ENCODE results near the gene TRIOBP.

Gene TRIOBP

GRCh38 chr22:37803195-37803638 is 106.4 kb downstream of the TRIOBP start:
- no peak for FAIRE-seq

GRCh38 chr22:37803639-37804351 is 106.9 kb downstream of the TRIOBP start:
- DNase-seq (ENCODE audit: insufficient read length, low spot score) (no peak), FAIRE-seq (no peak)

More at GRCh38 chr22:37803195-37803638, 106.4 kb downstream of the TRIOBP start:
- DNase-seq (ENCODE audit: insufficient read length, low spot score), result no peak

DNA sequence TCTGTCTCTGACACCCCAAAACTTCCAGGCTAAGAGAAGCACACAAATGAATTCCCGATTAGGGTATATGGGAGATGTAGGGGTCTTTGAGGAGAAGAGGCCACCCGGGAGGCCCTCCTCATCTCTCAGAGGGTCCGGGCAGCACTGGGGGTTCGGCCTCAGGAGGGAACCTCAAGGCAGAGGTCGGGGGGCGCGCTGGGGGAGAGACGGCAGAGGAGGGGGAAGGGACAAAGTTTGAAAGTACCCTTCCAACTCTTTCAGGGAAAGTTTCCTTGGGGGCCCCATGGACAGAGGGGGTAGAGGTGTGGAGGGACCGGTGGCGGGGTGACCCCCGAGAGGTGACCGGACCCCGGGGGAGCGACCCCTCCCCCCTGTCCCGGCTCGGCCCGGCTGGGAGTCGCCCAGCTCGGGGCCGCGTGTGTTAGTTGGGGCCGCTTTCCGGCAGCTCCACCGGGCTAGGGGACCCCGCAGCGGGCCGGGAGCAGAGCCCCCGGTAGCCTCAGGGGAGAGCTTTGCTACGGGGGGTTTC is 107.6 kb downstream of the TRIOBP start:
- FAIRE-seq, result no peak
- DNase-seq (ENCODE audit: insufficient read length, low spot score), result no peak

- peak; percentile 62 for DNase-seq (ENCODE audit: insufficient read length, low spot score)
- no peak for FAIRE-seq
Observed at GRCh38 chr22:37804881-37805809, 108.3 kb downstream of the TRIOBP start.

DNA sequence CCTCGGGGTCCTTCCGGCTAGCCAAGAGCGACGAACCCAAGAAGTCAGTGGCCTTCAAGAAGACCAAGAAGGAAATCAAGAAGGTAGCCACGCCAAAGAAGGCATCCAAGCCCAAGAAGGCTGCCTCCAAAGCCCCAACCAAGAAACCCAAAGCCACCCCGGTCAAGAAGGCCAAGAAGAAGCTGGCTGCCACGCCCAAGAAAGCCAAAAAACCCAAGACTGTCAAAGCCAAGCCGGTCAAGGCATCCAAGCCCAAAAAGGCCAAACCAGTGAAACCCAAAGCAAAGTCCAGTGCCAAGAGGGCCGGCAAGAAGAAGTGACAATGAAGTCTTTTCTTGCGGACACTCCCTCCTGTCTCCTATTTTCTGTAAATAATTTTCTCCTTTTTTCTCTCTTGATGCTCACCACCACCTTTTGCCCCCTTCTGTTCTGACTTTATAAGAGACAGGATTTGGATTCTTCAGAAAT is 109.0 kb downstream of the TRIOBP start:
- FAIRE-seq, result no peak

DNA sequence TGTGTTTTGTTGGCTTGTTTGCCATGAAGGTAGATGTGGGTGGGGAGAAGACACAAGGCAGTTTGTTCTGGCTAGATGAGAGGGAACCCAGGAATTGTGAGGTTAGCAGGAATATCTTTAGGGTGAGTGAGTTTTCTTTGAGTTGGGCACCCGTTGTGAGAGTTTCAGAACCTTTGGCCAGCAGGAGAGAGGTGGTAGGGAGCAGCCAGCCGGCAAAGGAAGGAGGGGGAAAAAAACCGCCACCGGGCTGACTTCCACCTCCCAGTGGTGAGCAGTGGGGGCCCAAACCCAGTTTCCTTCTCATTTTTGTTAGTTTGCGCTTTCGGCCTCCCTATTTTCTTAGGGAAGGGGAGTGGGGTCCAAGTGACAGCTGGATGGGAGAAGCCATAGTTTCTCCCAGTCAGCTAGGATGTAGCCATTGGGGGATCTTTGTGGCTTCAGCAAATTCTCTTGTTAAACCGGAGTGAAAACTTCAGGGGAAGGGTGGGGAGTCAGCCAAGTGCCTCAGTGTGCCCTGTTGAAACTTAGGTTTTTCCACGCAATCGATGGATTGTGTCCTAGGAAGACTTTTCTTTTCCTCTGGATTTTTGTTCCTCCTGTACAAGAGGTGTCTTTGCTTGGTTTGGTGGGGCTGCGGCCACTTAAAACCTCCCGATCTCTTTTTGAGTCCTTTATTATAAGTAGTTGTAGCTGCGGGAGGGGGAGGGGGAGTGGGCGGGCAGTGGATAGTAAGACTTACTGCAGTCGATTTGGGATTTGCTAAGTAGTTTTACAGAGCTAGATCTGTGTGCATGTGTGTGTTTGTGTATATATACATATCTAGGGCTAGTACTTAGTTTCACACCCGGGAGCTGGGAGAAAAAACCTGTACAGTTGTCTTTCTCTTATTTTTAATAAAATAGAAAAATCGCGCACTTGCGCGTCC is 109.8 kb downstream of the TRIOBP start:
- no peak for DNase-seq (ENCODE audit: insufficient read length, low spot score)
- FAIRE-seq, result no peak

More for the DNA sequence above, 109.0 kb downstream of the TRIOBP start:
- no peak for DNase-seq (ENCODE audit: insufficient read length, low spot score)

DNA sequence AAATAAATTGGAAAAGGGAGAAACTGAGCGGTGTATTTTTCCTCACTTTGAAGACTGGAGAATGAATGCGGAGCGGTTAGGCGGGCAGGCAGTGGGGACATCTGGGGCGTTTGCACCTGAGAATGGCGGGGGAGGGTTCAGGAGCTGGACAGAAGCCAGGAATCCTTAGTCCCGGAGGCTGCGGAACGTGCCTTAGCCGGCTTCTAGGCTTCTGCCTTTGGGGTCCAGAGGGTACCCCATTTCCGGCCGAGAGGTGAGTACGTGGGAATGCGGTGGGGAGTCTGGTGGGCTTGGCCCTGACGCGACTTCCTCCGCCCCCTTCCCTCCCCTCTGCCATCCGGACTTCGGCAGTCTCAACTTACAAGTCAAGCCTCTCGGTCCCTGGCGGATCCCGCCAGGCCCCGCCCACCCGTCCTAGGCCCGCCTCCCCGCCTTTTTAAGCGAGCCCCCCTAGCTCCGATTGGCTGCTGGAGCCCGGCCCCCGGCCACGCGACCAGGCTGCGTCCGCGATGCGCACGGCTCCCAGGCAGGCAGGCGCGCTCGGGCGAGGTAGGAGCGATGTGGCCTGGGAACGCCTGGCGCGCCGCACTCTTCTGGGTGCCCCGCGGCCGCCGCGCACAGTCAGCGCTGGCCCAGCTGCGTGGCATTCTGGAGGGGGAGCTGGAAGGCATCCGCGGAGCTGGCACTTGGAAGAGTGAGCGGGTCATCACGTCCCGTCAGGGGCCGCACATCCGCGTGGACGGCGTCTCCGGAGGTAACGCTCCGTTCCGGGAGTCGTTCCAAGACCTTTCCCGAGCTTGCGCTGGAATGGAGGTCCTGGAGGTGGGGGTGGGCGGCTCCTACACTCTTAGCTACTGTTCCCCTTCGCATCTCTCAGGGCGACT is 110.8 kb downstream of the TRIOBP start, which contains the start of gene GCAT:
TSS of gene GCAT (plus strand) at position 525 of the 884 bp plus-strand sequence. CDS start at position 559, 34 bp downstream.
- FAIRE-seq, result peak; percentile 77
- peak; percentile 91 for DNase-seq (ENCODE audit: insufficient read length, low spot score)

DNA sequence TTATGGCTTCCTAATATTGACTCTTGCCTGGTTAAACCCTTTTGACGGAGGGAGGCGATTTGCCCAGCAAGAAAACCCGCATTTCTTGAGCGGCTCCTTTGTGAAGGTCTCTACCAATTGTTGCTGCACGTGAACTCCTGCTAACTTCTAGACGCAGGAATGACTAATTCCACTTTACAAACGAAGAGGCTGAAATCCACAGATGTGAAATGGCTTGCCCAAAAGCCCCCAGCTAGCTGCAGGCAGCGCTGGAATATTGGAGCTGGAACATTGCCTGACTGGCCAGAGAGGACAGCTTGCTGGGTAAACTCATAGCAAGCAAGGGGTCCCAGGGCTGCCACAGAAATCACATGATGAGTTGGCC is 111.4 kb downstream of the TRIOBP start:
- DNase-seq (ENCODE audit: insufficient read length, low spot score) (no peak), FAIRE-seq (no peak)

- DNase-seq (ENCODE audit: insufficient read length, low spot score), result no peak
- no peak for FAIRE-seq
Observed at GRCh38 chr22:37809672-37810333, 113.0 kb downstream of the TRIOBP start.

DNA sequence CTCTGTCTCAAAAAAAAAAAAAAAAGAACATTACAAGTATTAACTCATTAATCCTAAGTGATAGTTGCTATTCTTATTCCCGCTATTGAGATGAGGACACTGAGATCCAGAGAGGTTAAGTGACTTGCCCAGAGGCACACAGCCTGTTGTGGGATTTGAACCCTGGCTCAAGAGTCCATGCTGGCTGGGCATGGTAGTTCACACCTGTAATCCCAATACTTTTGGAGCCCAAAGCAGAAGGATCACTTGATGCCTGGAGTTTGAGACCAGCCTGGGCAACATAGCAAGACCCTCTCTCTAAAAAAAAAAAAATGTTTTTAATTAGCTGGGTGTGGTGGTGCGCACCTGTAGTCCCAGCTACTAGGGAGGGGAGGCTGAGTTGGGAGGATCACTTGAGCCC is 115.0 kb downstream of the TRIOBP start:
- DNase-seq (ENCODE audit: insufficient read length, low spot score) (no peak), FAIRE-seq (no peak)

DNA sequence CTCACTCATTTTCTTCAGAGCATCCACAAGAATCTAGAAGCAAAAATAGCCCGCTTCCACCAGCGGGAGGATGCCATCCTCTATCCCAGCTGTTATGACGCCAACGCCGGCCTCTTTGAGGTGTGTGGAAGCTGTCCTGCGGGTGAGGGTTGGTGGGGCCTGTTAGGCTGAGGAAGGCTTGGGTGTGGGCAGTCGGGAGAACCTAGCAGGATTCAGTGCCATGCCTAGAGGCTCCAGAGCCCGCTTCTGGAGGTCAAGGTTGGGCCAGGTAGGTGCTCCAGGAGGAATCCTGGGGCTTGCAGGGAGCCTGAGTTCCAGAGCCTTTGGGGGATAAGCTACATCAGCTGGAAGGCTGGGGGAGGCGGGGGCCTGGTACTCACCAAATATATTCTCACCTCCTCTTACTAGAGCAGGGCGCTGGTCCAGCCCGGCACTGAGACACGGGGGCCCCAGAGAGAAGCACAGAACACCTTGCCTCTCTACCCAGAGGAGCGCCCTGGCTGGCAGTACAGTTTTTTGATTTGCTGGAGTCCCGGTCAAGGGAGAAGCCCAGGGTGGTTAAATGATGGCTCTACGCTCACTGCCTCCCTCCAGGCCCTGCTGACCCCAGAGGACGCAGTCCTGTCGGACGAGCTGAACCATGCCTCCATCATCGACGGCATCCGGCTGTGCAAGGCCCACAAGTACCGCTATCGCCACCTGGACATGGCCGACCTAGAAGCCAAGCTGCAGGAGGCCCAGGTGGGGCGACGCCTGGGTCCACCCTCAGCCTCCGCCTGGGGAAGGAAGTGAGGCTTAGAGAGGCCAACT is 116.2 kb downstream of the TRIOBP start:
- no peak for FAIRE-seq

GRCh38 chr22:37815593-37815992 is 118.7 kb downstream of the TRIOBP start:
- FAIRE-seq, result no peak
- DNase-seq (ENCODE audit: insufficient read length, low spot score), result no peak

More for the DNA sequence above, 116.2 kb downstream of the TRIOBP start:
- no peak for DNase-seq (ENCODE audit: insufficient read length, low spot score)

GRCh38 chr22:37816543-37817180 is 119.8 kb downstream of the TRIOBP start:
- FAIRE-seq (no peak), DNase-seq (ENCODE audit: insufficient read length, low spot score) (no peak)

- DNase-seq (ENCODE audit: insufficient read length, low spot score) (peak; percentile 68), FAIRE-seq (peak; percentile 91)
Observed at GRCh38 chr22:37817705-37818408, 121.0 kb downstream of the TRIOBP start.

GRCh38 chr22:37818409-37819104 is 121.7 kb downstream of the TRIOBP start:
- FAIRE-seq, result no peak
- DNase-seq (ENCODE audit: insufficient read length, low spot score), result no peak

GRCh38 chr22:37819105-37819433 is 122.2 kb downstream of the TRIOBP start:
- DNase-seq (ENCODE audit: insufficient read length, low spot score) (no peak), FAIRE-seq (no peak)
